ENCODE measurements around the gene VEGFB. TPM values are rescaled to one million over a fixed set of nuclear protein-coding genes. Genes with fewer than 3 reads are reported as not detected.
A peak's percentile ranks its signal among the peaks of the same experiment; 100 is the strongest.

The VEGFB gene
- total RNA-seq, 1 donor from 2014 or later = 12.3 TPM

GRCh38 chr11:64192434-64192833 is 42.0 kb upstream of the VEGFB start:
- peaks cover 4% of the 10 kb centered on the region for H3K4me1 Mint-ChIP-seq (ENCODE audit: low read depth, unreplicated experiment)
- H3K36me3 Mint-ChIP-seq (ENCODE audit: unreplicated experiment) = no peaks in the 10 kb centered on the region

GRCh38 chr11:64196626-64197025 is 37.8 kb upstream of the VEGFB start:
- H3K4me3 Mint-ChIP-seq (ENCODE audit: unreplicated experiment) = no peak overlapping the region
- no peaks in the 10 kb centered on the region for H3K4me1 Mint-ChIP-seq (ENCODE audit: low read depth, unreplicated experiment)
- H3K9me3 Mint-ChIP-seq (ENCODE audit: unreplicated experiment) = peaks cover 2% of the 10 kb centered on the region
- no peak for TF ChIP-seq CTCF (IDR thresholded peaks at IDR 0.05; ENCODE audit: partially characterized antibody, unreplicated experiment)
- H3K27me3 Mint-ChIP-seq (ENCODE audit: unreplicated experiment) = no peaks in the 10 kb centered on the region
- H3K36me3 Mint-ChIP-seq (ENCODE audit: unreplicated experiment) = no peaks in the 10 kb centered on the region
- DNase-seq = no peak
- H3K27ac Mint-ChIP-seq (ENCODE audit: unreplicated experiment) = no peak overlapping the region

More at GRCh38 chr11:64192434-64192833, 42.0 kb upstream of the VEGFB start:
- Mint-ChIP-seq H3K4me3 (ENCODE audit: unreplicated experiment) (no peak overlapping the region), H3K27ac (ENCODE audit: unreplicated experiment) (no peak overlapping the region), H3K27me3 (ENCODE audit: unreplicated experiment) (no peaks in the 10 kb centered on the region), H3K9me3 (ENCODE audit: unreplicated experiment) (no peaks in the 10 kb centered on the region)
- DNase-seq = no peak
- TF ChIP-seq CTCF (IDR thresholded peaks at IDR 0.05; ENCODE audit: partially characterized antibody, unreplicated experiment) = no peak

GRCh38 chr11:64198511-64198910 is 35.9 kb upstream of the VEGFB start:
- Mint-ChIP-seq H3K27me3 (ENCODE audit: unreplicated experiment) (no peaks in the 10 kb centered on the region), H3K9me3 (ENCODE audit: unreplicated experiment) (peaks cover 2% of the 10 kb centered on the region), H3K4me3 (ENCODE audit: unreplicated experiment) (no peak overlapping the region), H3K27ac (ENCODE audit: unreplicated experiment) (no peak overlapping the region), H3K4me1 (ENCODE audit: low read depth, unreplicated experiment) (peaks cover 2% of the 10 kb centered on the region), H3K36me3 (ENCODE audit: unreplicated experiment) (no peaks in the 10 kb centered on the region)
- TF ChIP-seq CTCF (IDR thresholded peaks at IDR 0.05; ENCODE audit: partially characterized antibody, unreplicated experiment) = no peak
- no peak for DNase-seq

- H3K4me3 Mint-ChIP-seq (ENCODE audit: unreplicated experiment) = no peak overlapping the region
- no peaks in the 10 kb centered on the region for H3K36me3 Mint-ChIP-seq (ENCODE audit: unreplicated experiment)
- peaks cover 4% of the 10 kb centered on the region for H3K9me3 Mint-ChIP-seq (ENCODE audit: unreplicated experiment)
- no peak for TF ChIP-seq CTCF (IDR thresholded peaks at IDR 0.05; ENCODE audit: partially characterized antibody, unreplicated experiment)
- H3K27me3 Mint-ChIP-seq (ENCODE audit: unreplicated experiment) = peaks cover 2% of the 10 kb centered on the region
- no peak for DNase-seq
- H3K4me1 Mint-ChIP-seq (ENCODE audit: low read depth, unreplicated experiment) = peaks cover 10% of the 10 kb centered on the region
- H3K27ac Mint-ChIP-seq (ENCODE audit: unreplicated experiment) = peak overlapping the region; percentile 31
Measured at GRCh38 chr11:64201543-64201942, 32.8 kb upstream of the VEGFB start.

- H3K4me1 Mint-ChIP-seq (ENCODE audit: low read depth, unreplicated experiment) = peaks cover 10% of the 10 kb centered on the region
- peaks cover 2% of the 10 kb centered on the region for H3K27me3 Mint-ChIP-seq (ENCODE audit: unreplicated experiment)
- peaks cover 4% of the 10 kb centered on the region for H3K9me3 Mint-ChIP-seq (ENCODE audit: unreplicated experiment)
- no peak for TF ChIP-seq CTCF (IDR thresholded peaks at IDR 0.05; ENCODE audit: partially characterized antibody, unreplicated experiment)
- no peak overlapping the region for H3K27ac Mint-ChIP-seq (ENCODE audit: unreplicated experiment)
- no peak for DNase-seq
- H3K4me3 Mint-ChIP-seq (ENCODE audit: unreplicated experiment) = no peak overlapping the region
- no peaks in the 10 kb centered on the region for H3K36me3 Mint-ChIP-seq (ENCODE audit: unreplicated experiment)
Measured at GRCh38 chr11:64202992-64203391, 31.4 kb upstream of the VEGFB start.

All from glutamatergic neuron (in vitro differentiated cells).